ENCODE results near the gene GNL3. TPM values are rescaled to one million over a fixed set of nuclear protein-coding genes. Genes with fewer than 3 reads are reported as not detected.

The GNL3 gene
- total RNA-seq, 1 donor from 2014 or later: 50.4 TPM

GRCh38 chr3:52696830-52697631, 11.2 kb downstream of the GNL3 start:
- intact Hi-C loops (cut with DNase I): no loop called here
- Histone ChIP-seq H3K4me1 (no peaks in the 10 kb centered on the region), H3K27ac (no peak overlapping the region), H3K4me3 (no peak overlapping the region), H3K36me3 (peaks cover 54 to 68% of the 10 kb centered on the region in 2 donors), H3K9me3 (no peaks in the 10 kb centered on the region), H3K27me3 (no peaks in the 10 kb centered on the region)
- DNase-seq (ENCODE audit: low spot score in 2 of 2): no peak
- no peak for TF ChIP-seq CTCF (IDR thresholded peaks at IDR 0.05)

- Histone ChIP-seq H3K27me3 (no peaks in the 10 kb centered on the region), H3K27ac (no peak overlapping the region), H3K4me3 (no peak overlapping the region), H3K4me1 (no peaks in the 10 kb centered on the region), H3K9me3 (no peaks in the 10 kb centered on the region), H3K36me3 (peaks cover 49 to 62% of the 10 kb centered on the region in 2 donors)
- no peak for TF ChIP-seq CTCF (IDR thresholded peaks at IDR 0.05)
- intact Hi-C loops (cut with DNase I): no loop called here
- DNase-seq (ENCODE audit: low spot score in 2 of 2): no peak
Observed at GRCh38 chr3:52697632-52697965, 11.8 kb downstream of the GNL3 start.

GRCh38 chr3:52703341-52703740, 17.5 kb downstream of the GNL3 start:
- no peak for TF ChIP-seq CTCF (IDR thresholded peaks at IDR 0.05)
- Histone ChIP-seq H3K9me3 (no peaks in the 10 kb centered on the region), H3K36me3 (peaks cover 3 to 11% of the 10 kb centered on the region in 2 donors), H3K27ac (peak overlapping the region in 1 of 2 donors; percentile 89), H3K4me3 (no peak overlapping the region), H3K4me1 (peaks cover 10 to 23% of the 10 kb centered on the region in 2 donors), H3K27me3 (no peaks in the 10 kb centered on the region)
- intact Hi-C loops (cut with DNase I): loop anchor here (10.0 kb wide), 2 partner anchors 759 to 1181 kb away; partner anchors contain the start of genes ACTR8, PARP3 and RRP9
- no peak for DNase-seq (ENCODE audit: low spot score in 2 of 2)

- Histone ChIP-seq H3K9me3 (no peaks in the 10 kb centered on the region), H3K27me3 (no peaks in the 10 kb centered on the region), H3K36me3 (peaks cover 5 to 9% of the 10 kb centered on the region in 2 donors), H3K4me1 (peaks cover 10 to 23% of the 10 kb centered on the region in 2 donors), H3K4me3 (peak overlapping the region; percentile 85 to 86), H3K27ac (peak overlapping the region; percentile 85 to 89)
- DNase-seq (ENCODE audit: low spot score in 2 of 2): peak in 1 of 2 donors; percentile 64
- intact Hi-C loops (cut with DNase I): loop anchor here (1.0 to 10.0 kb wide), 3 partner anchors 19 to 1180 kb away; partner anchors contain the start of genes ACTR8, GNL3, PARP3 and RRP9
- no peak for TF ChIP-seq CTCF (IDR thresholded peaks at IDR 0.05)
Observed at GRCh38 chr3:52704611-52705437, 19.0 kb downstream of the GNL3 start.

- Histone ChIP-seq H3K9me3 (no peaks in the 10 kb centered on the region), H3K36me3 (peaks cover under 1 to 9% of the 10 kb centered on the region in 2 donors)
Observed at GRCh38 chr3:52705438-52705687, 19.5 kb downstream of the GNL3 start.

More at GRCh38 chr3:52705438-52705687, 19.5 kb downstream of the GNL3 start:
- DNase-seq (ENCODE audit: low spot score in 2 of 2): no peak
- no peaks in the 10 kb centered on the region for H3K27me3 ChIP-seq
- peaks cover 10 to 23% of the 10 kb centered on the region in 2 donors for H3K4me1 ChIP-seq
- H3K4me3 ChIP-seq: peak overlapping the region; percentile 85 to 86
- no peak for TF ChIP-seq CTCF (IDR thresholded peaks at IDR 0.05)
- H3K27ac ChIP-seq: peak overlapping the region; percentile 85 to 89
- intact Hi-C loops (cut with DNase I): loop anchor here (1.0 to 10.0 kb wide), 3 partner anchors 19 to 1179 kb away; partner anchors contain the start of genes ACTR8, GNL3, PARP3 and RRP9
